ENCODE data around the gene ZMYND8. TPM values are rescaled to one million over a fixed set of nuclear protein-coding genes. Genes with fewer than 3 reads are reported as not detected.
"Not testable (repeated sequence)": the region's sequence is repeated elsewhere in the genome, so short reads cannot be mapped to it uniquely, and the experiment has no call there.

The ZMYND8 gene
- total RNA-seq, 1 experiment from 2014 or later, result 11.6 TPM

DNA sequence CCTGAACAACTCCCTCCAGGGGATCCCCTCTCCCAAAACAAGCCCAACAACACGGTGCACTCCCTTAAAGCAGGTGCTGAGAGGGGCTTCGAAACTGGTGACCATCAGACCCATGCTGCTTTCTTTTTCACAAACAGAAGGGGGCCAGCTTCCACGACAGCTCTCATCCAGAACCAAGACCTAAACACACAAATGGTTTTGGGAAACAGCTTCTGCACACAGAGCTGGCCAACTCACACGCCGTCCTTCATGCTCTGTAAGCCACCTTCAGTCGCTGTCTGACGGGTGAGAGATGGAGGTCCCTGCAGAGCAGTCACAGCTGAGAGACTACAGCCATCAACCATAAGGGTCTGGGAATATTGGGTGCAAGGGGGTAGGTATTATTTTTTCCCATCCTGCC lies 76.3 kb downstream of the ZMYND8 start:
- H3F3A ChIP-seq (ENCODE audit: low read length, unreplicated experiment), result no peaks in the 10 kb centered on the region
- no TSS peak for BruUV-seq (replicated peaks)
- DNase-seq, result no peak
- H3K4me2 ChIP-seq (ENCODE audit: low read length), result no peak overlapping the region
- H3K27ac ChIP-seq (ENCODE audit: low read length), result no peak overlapping the region
- H3K4me1 ChIP-seq (ENCODE audit: insufficient read depth, low read length), result peaks cover 15% of the 10 kb centered on the region
- H3K9ac ChIP-seq (ENCODE audit: low read length), result no peak overlapping the region
- ChIA-PET POLR2A (ENCODE audit: unreplicated experiment) (no interaction called here), CTCF (interaction anchor here (0.6 kb wide), 1 partner anchor 154 kb away, joined by 3 read pairs; no protein-coding TSS in a partner anchor)
- no peaks in the 10 kb centered on the region for H3K9me2 ChIP-seq (replicated peaks; ENCODE audit: low read length)
- no peak overlapping the region for H2AFZ ChIP-seq (ENCODE audit: low read length)
- no peak for ATAC-seq
- no peak overlapping the region for H3K4me3 ChIP-seq (ENCODE audit: low read length)
- no peaks in the 10 kb centered on the region for H3K27me3 ChIP-seq (ENCODE audit: low read length)
- intact Hi-C loops (cut with micrococcal nuclease), result no loop called here
- no peaks in the 10 kb centered on the region for H4K20me1 ChIP-seq (ENCODE audit: low read length)
- H3K79me2 ChIP-seq (ENCODE audit: low read length), result no peaks in the 10 kb centered on the region
- TF ChIP-seq, protein P1, sequence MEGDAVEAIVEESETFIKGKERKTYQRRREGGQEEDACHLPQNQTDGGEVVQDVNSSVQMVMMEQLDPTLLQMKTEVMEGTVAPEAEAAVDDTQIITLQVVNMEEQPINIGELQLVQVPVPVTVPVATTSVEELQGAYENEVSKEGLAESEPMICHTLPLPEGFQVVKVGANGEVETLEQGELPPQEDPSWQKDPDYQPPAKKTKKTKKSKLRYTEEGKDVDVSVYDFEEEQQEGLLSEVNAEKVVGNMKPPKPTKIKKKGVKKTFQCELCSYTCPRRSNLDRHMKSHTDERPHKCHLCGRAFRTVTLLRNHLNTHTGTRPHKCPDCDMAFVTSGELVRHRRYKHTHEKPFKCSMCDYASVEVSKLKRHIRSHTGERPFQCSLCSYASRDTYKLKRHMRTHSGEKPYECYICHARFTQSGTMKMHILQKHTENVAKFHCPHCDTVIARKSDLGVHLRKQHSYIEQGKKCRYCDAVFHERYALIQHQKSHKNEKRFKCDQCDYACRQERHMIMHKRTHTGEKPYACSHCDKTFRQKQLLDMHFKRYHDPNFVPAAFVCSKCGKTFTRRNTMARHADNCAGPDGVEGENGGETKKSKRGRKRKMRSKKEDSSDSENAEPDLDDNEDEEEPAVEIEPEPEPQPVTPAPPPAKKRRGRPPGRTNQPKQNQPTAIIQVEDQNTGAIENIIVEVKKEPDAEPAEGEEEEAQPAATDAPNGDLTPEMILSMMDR (conservative IDR thresholded peaks at IDR 0.05; ENCODE audit: low read depth, low read length), result no peak
- TF ChIP-seq EZH2 (IDR thresholded peaks at IDR 0.05; ENCODE audit: low read length, unreplicated experiment), result no peak
- TF ChIP-seq EZH2phosphoT487 (IDR thresholded peaks at IDR 0.05; ENCODE audit: borderline replicate concordance, low read length), result no peak
- peaks cover 17% of the 10 kb centered on the region for H3K36me3 ChIP-seq (ENCODE audit: low read depth, low read length)
- no peaks in the 10 kb centered on the region for H3K9me3 ChIP-seq (ENCODE audit: low read length)

DNA sequence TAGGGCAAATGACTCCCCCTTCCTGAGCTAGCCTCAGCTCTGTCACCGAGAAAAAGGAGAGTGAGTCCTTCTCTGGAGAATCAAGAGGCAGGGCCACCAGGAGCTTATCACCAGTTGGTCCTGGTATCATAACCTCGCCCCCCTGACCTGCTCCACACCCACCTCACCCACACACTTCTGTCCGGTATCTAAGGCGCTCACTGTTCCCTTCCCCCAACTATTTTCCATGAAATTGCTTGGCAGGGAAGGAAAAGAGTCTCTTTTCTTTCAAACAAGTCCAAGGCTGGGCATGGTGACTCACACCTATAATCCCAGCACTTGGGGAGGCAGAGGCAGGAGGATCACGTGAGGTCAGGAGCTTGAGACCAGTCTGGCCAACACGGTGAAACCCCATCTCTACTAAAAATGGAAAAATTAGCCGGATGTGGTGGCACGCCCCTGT lies 77.6 kb downstream of the ZMYND8 start:
- BruUV-seq (replicated peaks), result no TSS peak
- H3K4me1 ChIP-seq (ENCODE audit: insufficient read depth, low read length), result peaks cover 26% of the 10 kb centered on the region
- no peak overlapping the region for H3K4me2 ChIP-seq (ENCODE audit: low read length)
- ChIA-PET POLR2A (ENCODE audit: unreplicated experiment) (interaction anchor here (0.6 kb wide), 1 partner anchor 26 kb away, joined by 3 read pairs; no protein-coding TSS in a partner anchor), CTCF (interaction anchor here (0.5 to 0.6 kb wide), 2 partner anchors 9 to 82 kb away, joined by 7 to 9 read pairs; no protein-coding TSS in a partner anchor)
- H4K20me1 ChIP-seq (ENCODE audit: low read length), result no peaks in the 10 kb centered on the region
- H3F3A ChIP-seq (ENCODE audit: low read length, unreplicated experiment), result peaks cover 6% of the 10 kb centered on the region
- intact Hi-C loops (cut with micrococcal nuclease), result no loop called here
- H3K9ac ChIP-seq (ENCODE audit: low read length), result no peak overlapping the region
- no peak overlapping the region for H3K27ac ChIP-seq (ENCODE audit: low read length)
- no peaks in the 10 kb centered on the region for H3K9me2 ChIP-seq (replicated peaks; ENCODE audit: low read length)
- no peaks in the 10 kb centered on the region for H3K27me3 ChIP-seq (ENCODE audit: low read length)
- DNase-seq (peak; percentile 12), ATAC-seq (no peak)
- H3K4me3 ChIP-seq (ENCODE audit: low read length), result no peak overlapping the region
- no peak for TF ChIP-seq EZH2phosphoT487 (IDR thresholded peaks at IDR 0.05; ENCODE audit: borderline replicate concordance, low read length)
- H3K9me3 ChIP-seq (ENCODE audit: low read length), result no peaks in the 10 kb centered on the region
- 0 out of 2 replicates have a peak, but pooled peaks cover under 1% of the 10 kb centered on the region for H3K79me2 ChIP-seq (ENCODE audit: low read length)
- H3K36me3 ChIP-seq (ENCODE audit: low read depth, low read length), result peaks cover 17% of the 10 kb centered on the region
- H2AFZ ChIP-seq (ENCODE audit: low read length), result no peak overlapping the region

DNA sequence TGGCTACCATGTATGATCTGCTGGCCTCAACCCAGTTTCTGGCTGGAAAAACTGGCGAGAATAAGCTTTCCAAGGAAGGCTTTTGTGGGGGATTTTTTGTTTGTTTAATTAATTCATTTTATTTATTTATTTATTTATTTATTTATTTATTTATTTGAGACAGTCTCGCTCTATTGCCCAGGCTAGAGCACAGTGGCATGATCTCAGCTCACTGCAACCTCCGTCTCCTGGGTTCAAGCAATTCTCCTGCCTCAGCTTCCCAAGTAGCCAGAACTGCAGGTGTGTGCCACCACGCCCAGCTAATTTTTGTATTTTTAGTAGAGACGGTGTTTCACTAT lies 79.0 kb downstream of the ZMYND8 start:
- H3K4me3 ChIP-seq (ENCODE audit: low read length); intact Hi-C loops (cut with micrococcal nuclease); H4K20me1 ChIP-seq (ENCODE audit: low read length); H3F3A ChIP-seq (ENCODE audit: low read length, unreplicated experiment); DNase-seq; H3K9me2 ChIP-seq (replicated peaks; ENCODE audit: low read length); H3K27me3 ChIP-seq (ENCODE audit: low read length); H3K27ac ChIP-seq (ENCODE audit: low read length); H3K79me2 ChIP-seq (ENCODE audit: low read length); H3K4me2 ChIP-seq (ENCODE audit: low read length); H2AFZ ChIP-seq (ENCODE audit: low read length); ATAC-seq; H3K9ac ChIP-seq (ENCODE audit: low read length); CTCF ChIA-PET; H3K9me3 ChIP-seq (ENCODE audit: low read length); POLR2A ChIA-PET (ENCODE audit: unreplicated experiment); BruUV-seq (replicated peaks): not testable (repeated sequence)
- Histone ChIP-seq H3K4me1 (ENCODE audit: insufficient read depth, low read length) (peaks cover 36% of the 10 kb centered on the region), H3K36me3 (ENCODE audit: low read depth, low read length) (peaks cover 14% of the 10 kb centered on the region)
